ENCODE measurements around the gene MYMK.

- TF ChIP-seq CTCF (IDR thresholded peaks at IDR 0.05) (no peak), POLR2A (IDR thresholded peaks at IDR 0.05) (no peak)
These were observed 33.7 kb upstream of the MYMK start for GRCh38 chr9:133558191-133559126.
